Measurements from ENCODE around the gene PAQR6.
"Not testable (repeated sequence)": the region's sequence is repeated elsewhere in the genome, so short reads cannot be mapped to it uniquely, and the experiment has no call there.

The PAQR6 gene

DNA sequence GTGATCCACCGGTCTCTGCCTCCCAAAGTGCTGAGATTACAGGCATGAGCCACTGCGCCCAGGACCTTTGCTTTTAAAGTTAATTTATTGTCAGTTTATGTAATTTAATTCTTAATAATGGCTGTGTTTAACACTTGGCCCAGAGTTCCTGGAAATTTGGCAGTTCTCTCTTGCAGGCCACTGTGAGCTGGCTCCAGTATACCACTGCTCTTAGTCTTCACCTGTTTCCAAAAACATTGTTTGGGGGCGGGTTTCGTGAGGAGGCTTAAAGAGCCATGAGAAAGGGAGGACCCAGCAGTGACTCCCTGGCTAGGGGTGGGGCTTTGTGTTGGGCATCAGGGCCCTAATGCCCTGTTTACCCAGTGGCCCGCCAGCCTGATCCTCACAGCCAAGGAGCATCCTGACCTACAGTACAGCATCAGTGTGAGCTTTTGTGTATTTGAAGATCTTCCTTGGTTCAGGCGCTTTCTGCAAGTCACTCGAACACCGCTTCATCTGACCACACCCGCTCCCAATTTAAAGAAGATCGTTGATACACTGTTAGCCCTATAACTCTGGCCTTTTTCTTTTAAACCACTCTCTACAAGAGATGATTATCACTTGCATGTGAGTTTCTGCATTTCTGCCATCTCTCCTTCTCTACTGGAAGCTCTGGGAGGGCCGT, 17.9 kb downstream of the PAQR6 start:
- DNase-seq = no peak

DNA sequence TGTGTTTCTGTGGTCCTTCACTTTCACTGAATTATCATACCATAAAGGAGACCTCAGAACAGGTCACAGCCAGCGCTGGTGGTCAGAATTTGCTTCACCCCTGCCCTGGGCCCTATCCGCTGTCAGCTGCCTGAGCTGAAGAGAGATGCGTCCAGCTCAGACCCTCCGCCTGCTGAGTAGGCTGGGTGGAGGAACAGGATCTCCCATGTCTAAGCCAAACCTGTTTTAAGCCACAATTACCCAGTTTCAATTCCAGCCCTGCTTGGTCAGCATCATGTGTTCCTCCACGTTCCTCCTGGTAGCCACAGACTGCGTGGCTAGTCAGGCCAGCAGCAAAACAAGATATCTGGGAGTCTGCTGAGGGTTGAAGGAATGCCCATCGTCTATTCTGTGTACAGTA, 19.4 kb downstream of the PAQR6 start:
- DNase-seq = no peak

DNA sequence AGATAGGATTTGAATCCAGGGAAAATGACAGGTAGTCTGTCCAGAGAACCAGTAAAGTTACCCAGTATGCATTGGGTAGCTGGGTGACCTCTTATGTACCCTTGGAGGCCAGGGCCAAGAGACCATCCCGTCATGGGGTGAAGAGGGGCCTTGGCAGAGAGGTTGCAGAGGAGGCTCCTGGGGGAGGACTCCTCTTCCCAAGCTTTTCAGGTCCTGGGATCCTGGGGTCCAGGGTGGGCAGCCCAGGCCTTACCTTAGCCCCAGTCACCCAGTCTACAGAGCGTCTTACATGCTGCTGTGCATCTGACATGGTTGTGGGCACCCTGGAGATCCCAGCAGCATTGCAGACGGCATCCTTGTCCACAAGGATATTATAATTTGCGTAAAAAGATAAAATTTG, 21.1 kb downstream of the PAQR6 start:
- DNase-seq = no peak

DNA sequence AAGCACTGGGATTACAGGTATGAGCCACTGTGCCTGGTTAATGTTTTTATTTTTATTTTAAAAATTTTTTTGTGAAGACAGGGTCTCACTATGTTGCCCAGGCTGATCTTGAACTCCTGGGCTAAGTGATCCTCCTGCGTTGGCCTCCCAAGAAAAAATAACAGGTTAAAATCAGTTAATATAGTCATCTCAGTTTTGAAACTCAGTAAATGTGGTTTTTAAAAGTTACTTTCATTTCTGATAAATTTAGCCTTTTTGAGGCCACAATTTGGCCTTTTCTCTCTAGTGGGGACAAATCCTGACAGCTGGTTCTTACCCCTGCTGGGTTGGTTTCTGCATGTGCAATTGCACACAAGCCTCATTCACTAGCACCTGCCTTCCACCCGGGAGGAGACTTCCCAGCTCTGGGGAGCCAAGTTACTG, 21.7 kb downstream of the PAQR6 start:
- no peak for DNase-seq

DNA sequence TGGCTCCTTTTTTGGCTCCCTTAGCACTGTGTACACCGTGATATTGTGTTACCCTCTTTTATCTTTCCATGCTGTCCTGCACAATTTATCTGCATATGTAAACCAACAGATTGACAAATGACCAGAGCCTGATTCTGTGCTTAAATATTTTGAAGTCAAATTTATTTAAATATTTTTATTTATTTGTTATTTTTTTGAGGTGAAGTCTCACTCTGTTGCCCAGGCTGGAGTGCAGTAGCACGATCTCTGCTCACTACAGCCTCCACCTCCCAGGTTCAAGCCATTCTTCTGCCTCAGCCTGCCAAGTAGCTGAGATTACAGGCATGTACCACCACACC, 22.2 kb downstream of the PAQR6 start:
- DNase-seq = no peak

DNA sequence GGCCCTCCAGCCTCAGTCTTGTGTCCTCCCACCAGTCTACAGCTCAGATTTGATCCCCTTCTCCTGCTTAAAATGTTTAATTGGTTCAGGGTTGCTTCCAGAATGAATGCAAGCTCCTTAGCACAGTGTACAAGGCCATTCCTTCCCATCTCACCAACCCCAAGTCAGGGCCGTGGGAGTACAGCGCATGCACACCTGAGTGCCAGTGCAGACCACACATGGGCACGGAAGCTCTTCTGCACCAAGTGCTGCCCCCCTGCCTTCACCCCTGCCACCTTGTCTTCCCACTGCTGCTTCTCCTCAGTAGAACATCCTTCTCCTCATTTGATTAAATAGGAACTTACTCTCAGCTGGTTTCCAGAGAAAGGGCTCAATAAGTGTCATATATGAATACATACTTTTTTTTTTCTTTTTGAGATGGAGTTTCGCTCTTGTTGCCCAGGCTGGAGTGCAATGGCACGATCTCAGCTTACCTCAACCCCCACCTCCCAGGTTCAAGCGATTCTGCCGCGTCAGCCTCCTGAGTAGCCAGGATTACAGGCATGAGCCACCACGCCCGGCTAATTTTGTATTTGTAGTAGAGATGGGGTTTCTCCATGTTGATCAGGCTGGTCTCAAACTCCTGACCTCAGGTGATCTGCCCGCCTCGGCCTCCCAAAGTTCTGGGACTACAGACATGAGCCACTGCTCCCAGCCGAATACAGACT, 25.7 kb downstream of the PAQR6 start:
- DNase-seq = no peak

DNA sequence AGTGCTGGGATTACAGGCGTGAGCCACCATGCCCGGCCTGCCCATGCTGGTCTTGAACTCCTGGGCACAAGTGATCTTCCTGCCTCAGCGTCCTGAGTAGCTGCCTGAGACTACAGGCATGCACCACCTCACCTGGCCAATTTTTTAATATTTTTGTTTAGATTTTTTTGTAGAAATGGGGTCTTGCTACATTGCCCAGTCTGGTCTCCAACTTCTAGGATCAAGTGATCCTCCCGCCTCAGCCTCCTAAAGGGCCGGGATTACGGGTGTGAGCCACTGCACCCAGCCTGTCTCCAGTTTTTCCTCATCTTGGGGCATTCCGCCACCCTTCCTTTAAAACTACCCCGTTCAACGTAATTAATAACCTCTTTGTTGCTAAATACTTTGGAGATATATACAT, 27.6 kb downstream of the PAQR6 start:
- no peak for DNase-seq

DNA sequence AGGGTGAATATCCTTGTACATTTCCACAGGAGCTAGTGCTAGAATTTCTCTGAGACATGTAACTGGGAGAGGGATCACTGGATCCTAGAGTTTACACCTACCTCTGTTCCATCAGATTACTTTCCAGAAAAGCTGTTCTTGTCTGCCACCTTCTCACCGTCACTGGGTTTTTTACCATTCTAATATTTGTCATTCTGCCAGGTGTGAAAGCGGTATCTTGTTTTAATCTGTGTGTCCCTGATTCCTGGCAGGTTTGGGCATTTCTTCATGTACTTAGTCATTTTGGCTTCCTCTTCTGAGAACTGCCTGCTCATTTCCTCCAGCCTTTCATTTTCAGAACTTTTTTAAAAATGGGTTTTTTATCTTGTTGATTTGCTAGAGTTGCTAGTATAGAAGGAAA, 30.0 kb downstream of the PAQR6 start:
- DNase-seq = no peak

DNA sequence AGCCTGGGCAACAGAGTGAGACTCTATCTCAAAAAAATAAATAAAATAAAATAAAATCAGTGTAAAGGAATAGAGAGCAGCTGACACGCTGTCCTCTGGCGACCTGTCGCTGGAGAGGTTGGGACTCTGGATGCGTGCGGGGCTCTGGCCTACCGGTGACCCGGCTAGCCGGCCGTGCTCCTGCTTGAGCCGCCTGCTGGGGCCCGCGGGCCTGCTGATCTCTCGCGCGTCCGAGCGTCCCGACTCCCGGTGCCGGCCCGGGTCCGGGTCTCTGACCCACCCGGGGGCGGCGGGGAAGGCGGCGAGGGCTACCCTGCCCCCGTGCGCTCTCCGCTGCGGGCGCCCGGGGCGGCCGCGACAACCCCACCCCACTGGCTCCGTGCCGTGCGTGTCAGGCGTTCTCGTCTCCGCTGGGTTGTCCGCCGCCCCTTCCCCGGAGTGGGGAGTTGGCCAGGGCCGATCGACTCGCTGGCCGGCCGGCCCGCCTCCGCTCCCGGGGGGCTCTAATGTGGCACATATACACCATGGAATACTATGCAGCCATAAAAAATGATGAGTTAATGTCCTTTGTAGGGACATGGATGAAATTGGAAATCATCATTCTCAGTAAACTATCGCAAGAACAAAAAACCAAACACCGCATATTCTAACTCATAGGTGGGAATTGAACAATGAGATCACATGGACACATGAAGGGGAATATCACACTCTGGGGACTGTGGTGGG, 31.3 kb downstream of the PAQR6 start:
- not testable (repeated sequence) for DNase-seq

DNA sequence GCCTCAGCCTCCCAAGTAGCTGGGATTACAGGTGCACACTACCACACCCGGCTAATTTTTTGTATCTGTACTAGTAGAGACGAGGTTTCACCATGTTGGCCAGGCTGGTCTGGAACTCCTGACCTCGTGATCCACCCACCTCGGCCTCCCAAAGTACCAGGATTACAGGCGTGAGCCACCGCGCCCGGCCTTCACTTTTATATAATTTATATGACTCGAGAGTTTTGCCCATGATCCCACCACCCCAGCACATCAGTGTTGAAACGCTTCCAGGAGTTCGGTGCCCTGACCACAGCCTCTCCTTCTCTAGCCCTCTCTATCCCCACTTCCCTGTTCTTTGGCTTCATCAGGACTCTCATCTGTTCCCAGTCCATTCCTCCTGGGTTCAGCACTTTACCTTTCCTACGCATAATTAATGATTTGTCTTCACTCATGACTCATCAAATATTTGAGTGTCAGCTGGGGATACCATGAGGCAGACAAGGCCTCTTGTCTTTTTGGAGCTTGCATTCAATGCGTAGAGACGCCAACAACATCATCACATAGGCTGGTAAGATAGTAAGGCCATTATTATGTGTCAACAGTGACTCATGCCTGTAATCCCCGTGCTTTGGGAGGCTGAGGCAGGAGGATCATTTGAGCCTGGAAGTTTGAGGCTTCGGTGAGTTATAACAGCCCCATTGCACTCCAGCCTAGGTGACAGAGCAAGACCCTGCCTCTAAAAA, 33.7 kb downstream of the PAQR6 start:
- DNase-seq = no peak

DNA sequence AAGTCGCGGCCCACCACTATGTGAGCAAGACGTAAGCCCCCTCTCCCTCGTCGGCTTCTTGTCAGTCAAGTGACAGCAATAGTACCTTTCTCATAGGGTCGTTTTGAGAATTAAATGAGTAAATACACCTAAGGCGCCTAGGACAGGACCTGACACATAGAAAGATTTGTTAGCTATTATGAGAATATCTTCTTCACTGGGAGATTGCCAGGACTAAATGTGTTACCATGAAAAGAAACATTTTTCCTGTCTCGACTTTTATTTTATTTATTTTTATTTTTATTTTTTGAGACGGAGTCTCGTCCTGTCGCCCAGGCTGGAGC, 34.3 kb downstream of the PAQR6 start:
- no peak for DNase-seq

DNA sequence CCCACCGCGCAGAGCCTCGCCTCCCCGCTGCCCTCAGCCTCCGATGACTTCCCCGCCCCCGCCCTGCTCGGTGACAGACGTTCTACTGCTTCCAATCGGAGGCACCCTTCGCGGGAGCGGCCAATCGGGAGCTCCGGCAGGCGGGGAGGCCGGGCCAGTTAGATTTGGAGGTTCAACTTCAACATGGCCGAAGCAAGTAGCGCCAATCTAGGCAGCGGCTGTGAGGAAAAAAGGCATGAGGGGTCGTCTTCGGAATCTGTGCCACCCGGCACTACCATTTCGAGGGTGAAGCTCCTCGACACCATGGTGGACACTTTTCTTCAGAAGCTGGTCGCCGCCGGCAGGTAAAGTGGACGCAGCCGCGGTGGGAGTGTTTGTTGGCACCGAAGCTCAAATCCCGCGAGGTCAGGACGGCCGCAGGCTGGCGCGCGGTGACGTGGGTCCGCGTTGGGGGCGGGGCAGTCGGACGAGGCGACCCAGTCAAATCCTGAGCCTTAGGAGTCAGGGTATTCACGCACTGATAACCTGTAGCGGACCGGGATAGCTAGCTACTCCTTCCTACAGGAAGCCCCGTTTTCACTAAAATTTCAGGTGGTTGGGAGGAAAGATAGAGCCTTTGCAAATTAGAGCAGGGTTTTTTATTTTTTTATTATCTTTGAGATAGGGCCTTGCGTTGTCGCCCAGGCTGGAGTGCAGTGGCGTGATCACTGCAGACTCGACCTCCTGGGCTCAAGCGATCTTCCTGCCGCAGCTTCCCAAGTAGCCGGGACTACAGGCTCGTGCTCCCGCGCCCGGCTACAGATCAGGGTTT, 34.8 kb downstream of the PAQR6 start, which contains the start of gene PMF1:
PMF1 (plus strand) TSS at position 175 of the 811 bp plus-strand sequence; CDS start at position 184, 9 bp downstream.
- DNase-seq = peak; percentile 95

DNA sequence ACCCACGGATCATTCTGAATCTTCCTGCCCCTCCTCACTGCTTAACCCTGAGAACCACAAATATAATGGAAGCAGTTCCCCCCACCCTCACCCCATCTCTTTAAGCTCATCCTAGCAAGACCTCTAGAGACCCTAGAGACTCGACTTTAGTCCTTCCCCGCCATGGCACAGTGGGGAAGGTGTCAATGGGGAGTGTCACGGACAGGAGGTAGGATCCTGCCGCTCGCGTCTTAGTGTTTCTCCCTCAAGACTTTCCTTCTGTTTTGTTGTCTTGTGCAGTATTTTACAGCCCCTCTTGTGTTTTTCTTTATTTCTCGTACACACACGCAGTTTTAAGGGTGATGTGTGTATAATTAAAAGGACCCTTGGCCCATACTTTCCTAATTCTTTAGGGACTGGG, 35.7 kb downstream of the PAQR6 start:
- no peak for DNase-seq

DNA sequence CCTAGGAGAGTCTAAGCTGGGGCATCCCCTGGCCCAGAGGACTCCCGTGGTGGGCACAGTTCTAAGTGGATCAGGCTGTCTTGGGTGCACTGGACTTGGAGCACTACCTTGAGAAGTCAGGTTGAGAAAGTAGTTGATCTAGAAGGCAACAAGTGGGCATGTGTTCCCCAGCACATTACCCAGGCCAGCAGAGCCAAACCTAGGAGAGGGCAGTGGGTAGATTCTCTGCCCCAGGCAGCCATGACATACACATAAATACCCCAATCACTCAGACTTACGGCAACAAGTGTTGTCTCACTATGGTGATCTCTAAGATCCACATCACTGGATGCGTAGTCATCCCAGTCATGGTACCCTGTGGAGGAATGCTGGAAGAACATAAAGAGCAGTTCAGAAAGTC, 36.6 kb downstream of the PAQR6 start:
- DNase-seq = no peak

DNA sequence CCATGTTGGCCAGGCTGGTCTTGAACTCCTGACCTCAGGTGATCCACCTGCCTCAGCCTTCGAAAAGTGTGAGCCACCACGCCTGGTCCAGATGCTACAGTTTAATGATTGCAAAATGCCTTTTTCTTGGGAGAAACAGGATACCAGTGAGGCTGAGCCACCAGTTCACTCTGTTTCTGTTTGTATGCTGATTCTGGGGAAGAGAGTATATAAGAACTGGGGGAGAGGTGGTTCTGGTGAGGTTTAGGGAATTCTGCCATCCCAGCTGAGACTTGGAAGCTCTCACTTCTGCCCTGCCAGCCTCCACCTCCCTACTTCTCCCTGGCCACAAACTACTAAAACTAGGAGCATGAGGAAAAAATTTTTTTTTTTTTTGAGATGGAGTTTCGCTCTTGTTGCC, 43.2 kb downstream of the PAQR6 start:
- DNase-seq = no peak

DNA sequence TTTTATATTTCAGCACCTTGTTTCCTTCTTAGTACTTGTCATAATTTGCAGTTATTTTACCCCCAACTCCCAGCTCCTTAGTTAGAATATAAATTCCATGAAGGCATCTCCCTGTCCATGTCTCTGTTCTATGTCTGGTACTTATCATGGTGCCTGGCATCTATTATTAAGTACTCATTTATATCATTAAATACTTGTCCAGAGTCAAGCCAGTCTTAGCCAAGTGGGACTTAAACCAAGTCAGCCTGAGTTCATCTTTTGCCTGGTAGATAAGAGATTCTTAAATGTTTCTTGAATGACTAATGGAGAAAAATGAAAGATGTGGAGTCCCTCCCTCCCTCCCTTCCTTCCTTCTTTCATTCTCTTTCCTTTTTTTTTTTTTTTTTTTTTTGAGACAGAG, 44.5 kb downstream of the PAQR6 start:
- no peak for DNase-seq

DNA sequence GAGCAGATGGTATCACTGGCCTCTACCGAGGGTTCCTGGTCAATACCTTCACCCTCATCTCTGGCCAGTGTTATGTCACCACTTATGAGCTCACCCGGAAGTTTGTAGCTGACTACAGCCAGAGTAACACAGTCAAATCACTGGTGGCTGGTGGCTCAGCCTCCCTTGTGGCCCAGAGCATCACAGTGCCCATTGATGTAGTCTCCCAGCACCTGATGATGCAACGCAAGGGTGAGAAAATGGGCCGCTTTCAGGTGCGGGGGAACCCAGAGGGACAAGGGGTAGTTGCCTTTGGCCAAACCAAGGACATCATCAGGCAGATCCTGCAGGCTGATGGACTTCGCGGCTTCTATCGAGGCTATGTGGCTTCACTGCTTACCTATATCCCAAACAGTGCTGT, 47.8 kb downstream of the PAQR6 start:
- no peak for DNase-seq

DNA sequence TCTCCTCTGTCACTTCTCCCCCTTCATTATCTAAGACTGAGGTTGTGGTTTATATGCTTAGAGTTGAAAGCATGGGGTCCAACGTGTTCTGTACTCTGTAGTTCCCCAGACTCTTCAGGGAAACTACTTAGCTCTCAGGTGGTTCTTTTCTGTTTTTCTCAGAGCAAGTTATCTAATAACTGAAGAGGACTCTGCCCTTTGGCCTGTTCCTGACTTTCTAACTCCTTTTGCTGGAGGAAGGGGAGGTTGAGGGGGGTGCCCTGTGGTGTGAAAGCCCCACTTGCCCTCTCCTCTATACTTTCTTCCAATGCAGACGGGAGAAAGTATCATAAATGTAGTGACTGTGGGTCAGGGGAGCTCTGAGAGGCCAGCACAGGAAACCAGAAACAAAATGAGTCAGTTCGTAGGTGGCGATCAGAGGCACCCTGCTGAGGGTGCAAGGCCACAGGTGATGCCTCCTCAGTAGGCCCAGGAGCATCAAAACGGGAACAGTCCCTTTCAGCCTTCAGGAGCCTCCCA, 49.0 kb downstream of the PAQR6 start:
- DNase-seq = no peak

DNA sequence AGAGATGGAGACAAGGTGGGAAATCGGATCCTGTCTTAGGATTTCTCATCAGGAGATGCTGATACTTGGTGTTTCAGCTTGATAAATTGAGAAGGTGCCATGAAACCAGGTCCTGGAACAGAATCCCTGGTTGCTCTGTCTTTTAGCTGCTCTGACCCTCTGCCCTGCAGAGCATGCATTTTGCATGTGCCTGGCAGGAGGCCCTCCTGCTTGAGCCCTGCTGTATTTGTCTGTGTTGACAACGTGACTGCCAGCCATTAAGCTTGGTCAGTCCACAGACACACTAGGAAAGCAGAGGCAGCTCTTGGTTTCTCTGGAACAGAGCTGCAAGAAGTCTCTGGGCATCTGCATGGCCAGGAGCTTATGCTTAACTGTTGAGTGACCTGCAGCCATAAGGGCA, 51.4 kb downstream of the PAQR6 start:
- DNase-seq = no peak

DNA sequence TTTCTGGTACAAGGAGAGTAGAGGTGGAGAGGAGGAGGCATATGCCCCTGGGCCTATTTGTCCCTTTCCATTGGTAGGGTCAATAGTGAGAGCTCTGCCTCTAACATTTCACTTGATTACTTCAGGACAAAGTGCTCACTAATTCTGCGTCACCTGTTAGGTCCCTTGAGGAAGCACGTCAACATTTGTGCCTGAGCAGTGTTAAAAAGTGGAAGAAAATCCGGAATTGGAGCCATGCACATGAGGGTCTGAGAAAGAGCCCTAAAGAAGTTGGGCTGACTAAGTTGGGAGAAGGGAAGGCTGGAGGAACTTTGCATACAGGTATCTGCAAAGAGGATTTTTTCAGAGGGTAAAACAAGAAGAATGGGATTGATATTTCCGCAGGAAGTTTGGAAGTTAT, 52.0 kb downstream of the PAQR6 start:
- DNase-seq = no peak

DNA sequence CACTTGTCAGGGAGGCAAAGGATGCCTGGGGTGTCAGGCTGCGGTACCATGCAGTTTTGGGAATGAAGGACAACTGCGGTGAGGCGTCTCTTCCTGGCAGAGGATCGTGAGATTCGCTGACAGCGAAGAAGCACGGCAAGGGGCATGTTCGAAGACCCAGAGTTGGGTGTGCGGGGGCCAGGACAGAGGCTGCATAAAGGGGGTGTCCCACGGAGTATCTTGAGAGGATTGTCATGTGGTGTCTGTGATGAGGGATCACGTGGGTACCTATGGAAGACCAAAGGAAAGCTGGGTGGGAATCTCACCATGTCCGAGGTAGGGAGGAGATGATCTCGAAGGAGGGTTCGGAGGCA, 53.6 kb downstream of the PAQR6 start:
- no peak for DNase-seq

DNA sequence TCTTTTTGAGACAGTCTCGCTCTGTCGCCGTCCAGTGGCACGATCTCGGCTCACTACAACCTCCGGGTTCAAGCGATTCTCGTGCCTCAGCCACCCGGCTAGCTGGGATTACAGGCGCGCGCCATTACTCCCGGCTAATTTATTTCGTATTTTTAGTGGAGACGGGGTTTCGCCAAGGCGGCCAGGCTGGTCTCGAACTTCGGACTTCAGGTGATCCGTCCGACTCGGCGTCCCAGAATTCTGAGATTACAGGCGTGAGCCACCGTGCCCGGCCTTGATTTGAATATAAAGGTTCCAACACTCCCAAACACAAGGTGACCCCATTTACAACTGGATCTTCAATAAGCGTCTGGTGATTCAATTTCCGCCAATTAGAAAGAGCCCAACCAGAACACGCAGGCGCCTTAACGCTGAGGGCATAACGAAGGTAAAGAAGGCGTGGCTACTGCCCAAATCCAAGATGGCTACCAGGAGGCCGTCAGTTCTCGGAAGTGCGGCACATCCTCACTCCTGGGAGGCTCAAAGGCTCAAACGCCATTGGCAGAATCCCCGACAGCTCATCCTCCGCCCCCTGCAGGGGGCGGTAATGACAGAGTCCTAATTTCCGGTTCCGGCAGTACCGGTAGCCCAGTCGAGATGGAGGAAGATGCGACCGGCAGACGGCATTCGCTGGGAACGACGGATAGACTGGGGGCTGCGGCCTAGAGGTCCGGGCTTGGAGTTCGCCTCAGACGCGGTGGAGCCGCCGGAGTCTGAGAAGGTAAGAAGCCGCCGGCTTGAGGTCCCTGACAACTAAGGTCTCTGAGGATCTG, 54.2 kb downstream of the PAQR6 start, which contains the start of gene SLC25A44:
SLC25A44 (plus strand) TSS at position 617 of the 812 bp plus-strand sequence. CDS start 5,744 bp downstream, outside the sequence.
- peak; percentile 98 for DNase-seq
